GM19397 (cell line): ENCODE data around the gene TXNDC16.
"Not testable (repeated sequence)": the region's sequence is repeated elsewhere in the genome, so short reads cannot be mapped to it uniquely, and the experiment has no call there.

Experiments
- ATAC-seq: cut with Tn5 transposase; IDR thresholded peaks from one replicate; pipeline ENCODE4 v1.9.1; 2021; ENCODE audit warnings: mild to moderate bottlenecking, moderate library complexity; ENCODE audit not compliant: unreplicated experiment

TXNDC16 gene

DNA sequence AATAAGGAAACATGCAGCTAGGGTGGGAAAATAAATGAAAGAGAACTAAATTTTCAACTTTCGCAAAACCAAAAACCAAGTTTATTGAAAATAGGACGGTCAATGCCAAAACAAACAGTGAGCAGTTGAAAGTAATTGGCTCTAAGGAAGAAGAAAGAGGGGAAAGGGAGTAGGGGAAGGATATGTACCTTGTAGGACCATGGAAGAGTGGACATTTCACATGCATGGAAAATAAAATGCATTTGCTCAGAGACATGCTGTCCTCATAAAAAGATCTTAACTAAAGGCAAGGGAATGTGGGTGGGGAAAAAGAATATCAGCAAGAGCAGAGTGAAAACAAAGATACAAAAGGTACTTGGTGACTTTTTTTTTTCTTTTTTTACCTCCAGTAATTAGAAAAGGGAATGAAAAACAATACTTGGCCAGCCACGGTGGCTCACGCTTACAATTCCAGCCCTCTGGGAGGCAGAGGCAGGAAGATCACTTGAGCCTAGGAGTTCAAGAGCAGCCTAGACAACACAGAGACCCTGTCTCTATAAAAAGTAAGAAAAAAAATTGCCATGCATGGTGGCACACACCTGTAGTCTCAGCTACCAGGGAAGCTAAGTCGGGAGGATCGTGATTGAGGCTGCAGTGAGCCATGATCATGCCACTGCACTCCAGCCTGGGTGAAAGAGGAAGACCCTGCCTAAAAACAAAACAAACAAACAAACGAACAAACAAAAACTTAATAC lies 6.6 kb downstream of the TXNDC16 start:
- no peak for ATAC-seq

DNA sequence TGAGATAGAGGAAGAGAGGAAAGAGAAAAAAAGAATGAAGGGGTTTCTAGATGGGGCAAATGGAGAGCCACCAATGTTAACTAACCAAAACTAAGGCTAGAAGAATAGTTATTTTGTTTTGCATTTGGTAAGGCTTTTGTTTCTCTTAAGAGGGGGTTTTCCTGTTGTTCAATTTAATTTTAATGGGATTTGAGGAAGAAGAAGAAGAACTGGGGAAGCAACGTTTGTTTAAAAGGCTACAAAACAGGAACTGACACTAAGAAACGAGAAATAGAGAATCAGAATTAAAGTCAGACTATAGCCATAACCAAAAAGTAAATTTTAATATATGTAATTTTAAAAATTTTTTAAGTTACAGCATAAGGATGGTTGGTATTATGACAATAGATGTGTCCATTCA lies 13.7 kb downstream of the TXNDC16 start:
- ATAC-seq, result no peak

GRCh38 chr14:52536269-52536668 lies 16.0 kb downstream of the TXNDC16 start:
- ATAC-seq, result no peak

- ATAC-seq, result no peak
Measured at GRCh38 chr14:52531481-52531880, 20.8 kb downstream of the TXNDC16 start.

DNA sequence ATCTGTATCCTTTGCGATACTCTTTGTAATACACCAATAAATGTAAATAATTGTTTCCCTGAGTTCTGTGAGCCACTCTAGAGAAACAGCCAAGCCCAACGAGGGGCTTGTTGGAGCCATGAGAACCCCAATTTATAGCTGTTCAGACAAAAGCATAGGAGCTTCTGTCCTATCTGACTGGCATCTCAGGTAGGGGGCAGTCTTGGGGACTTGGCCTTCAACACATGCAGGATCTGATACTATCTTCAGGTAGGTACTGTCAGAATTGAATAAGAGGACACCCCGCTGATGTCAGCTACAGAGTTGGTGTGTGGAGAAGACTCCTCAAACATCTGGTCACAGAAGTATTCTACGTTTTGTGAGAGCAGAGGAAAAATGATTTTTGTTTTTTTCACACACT lies 25.3 kb downstream of the TXNDC16 start:
- no peak for ATAC-seq

GRCh38 chr14:52522581-52523345 lies 29.5 kb downstream of the TXNDC16 start:
- ATAC-seq, result no peak

DNA sequence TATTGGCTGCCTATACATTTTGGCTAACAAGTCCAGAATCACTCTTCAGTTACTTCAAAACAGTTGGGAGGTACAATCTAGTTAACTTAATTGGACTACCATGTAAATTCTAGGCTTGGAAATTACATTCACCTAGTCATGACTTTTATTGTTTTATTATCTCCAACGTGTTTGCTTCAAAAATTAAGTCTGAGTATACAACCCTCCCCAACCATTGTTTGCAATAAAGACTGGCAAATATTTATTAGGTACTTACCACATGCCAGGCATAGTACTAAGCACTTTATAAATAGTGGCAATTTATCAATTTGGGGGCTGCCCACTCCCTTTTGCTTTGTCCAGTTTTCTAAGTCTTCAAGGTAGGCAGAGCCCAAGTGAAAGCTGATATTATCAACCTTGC lies 30.3 kb downstream of the TXNDC16 start:
- no peak for ATAC-seq

GRCh38 chr14:52514046-52514811 lies 38.1 kb downstream of the TXNDC16 start:
- no peak for ATAC-seq

DNA sequence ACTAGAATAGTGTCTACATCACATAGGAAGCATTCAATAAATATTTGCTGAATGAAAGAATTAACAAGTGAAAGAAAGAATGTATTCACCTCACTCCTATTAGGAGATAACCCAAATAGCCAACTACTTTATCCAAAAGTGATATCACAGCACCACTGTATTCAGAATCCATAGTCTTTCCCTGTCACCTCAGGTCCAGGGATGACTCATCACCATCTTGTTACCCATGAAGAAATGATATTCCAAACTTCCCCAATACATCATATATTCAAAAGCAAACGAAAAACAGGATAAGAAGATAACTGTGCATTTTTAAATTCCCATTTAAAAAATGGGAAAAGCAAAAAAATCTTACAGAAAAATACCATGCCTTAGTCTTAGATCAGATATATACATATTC lies 39.1 kb downstream of the TXNDC16 start:
- ATAC-seq, result no peak

DNA sequence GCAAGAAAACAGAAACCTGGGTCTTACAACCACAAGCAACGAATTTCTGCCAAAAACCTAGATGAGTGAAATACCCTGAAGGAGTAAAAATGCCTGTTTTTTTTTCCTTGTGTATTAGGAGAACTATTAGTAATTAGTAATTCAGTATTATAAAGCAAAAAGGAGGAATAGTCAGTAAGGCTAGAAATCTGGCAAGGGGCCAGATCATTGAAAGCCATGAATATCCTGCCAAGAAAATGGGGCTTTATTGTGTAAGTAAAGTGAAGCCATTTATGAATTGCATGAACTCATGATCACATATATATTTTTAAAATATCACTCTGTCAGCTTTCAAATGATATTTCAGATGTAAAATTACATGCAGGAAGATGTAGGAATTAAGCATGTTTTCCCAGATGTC lies 57.9 kb downstream of the TXNDC16 start:
- no peak for ATAC-seq

DNA sequence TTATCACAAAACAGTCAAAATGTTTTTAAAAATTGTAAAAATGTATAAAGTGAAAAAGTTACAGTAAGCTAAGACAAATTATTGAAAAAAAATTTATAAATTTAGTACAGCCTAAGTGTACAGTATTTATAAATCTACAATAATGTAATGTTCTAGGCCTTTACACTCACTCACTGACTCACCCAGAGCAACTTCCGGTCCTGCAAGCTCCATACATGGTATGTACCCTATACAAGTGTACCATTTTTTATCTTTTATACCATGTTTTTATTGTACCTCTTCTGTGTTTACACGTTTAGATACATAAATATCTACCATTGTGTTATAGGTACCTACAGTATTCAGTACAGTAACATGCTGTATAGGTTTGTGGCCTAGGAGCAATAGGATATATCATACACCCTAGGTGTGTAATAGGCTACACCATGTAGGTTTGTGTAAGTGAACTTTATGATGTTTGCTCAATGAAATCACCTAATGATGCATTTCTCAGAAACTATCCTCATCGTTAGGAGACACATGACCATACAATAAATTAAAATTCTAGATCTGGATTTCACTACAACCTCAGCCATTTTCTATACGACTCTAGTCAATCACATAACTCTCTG lies 66.8 kb downstream of the TXNDC16 start:
- no peak for ATAC-seq

DNA sequence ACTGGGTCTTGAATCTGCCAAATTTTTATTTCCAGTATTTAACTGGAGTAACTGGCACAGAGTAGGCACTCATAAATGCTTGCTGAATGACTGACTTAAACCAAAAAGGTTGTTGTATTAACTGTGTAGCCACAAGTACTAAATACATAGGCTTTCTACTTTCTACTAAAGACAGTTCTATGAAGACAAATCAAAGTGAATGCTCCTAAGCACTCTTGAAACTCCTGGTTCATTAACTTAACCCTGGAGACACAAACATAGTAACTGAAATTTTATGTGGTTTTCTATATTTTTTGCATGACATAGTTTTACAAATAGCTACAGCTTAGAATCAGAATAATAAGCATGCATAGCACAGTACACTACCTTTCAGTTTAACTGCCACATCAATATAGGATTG lies 70.4 kb downstream of the TXNDC16 start:
- ATAC-seq, result no peak

- no peak for ATAC-seq
Measured at GRCh38 chr14:52473557-52473956, 78.7 kb downstream of the TXNDC16 start.

GRCh38 chr14:52472728-52473127 lies 79.6 kb downstream of the TXNDC16 start:
- no peak for ATAC-seq

- ATAC-seq, result not testable (repeated sequence)
Measured at GRCh38 chr14:52472251-52472650, 80.1 kb downstream of the TXNDC16 start.

GRCh38 chr14:52467515-52468266 lies 84.6 kb downstream of the TXNDC16 start:
- ATAC-seq, result no peak

DNA sequence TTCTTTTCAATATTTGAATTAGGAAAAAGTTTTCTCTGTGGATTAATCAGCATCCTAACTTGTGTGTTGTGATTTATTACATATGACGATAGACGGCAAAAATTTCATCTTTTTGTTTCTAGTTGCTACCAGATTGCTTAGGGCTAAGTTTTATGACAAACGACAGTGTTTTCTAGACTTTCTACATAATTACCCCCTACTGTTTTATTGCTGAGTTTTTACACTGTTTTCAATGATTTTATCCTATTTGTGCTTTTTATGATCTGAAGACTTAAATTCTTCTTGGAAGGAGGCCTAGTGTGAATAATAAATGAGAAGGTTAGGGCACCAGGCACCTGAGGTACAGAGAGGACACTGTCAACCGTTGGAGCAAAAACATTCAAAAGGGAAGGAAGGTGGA lies 88.1 kb downstream of the TXNDC16 start:
- no peak for ATAC-seq

- no peak for ATAC-seq
Measured at GRCh38 chr14:52463375-52463774, 88.9 kb downstream of the TXNDC16 start.

- no peak for ATAC-seq
Measured at GRCh38 chr14:52461721-52462120, 90.6 kb downstream of the TXNDC16 start.

GRCh38 chr14:52458721-52459085 lies 93.6 kb downstream of the TXNDC16 start:
- ATAC-seq, result no peak

DNA sequence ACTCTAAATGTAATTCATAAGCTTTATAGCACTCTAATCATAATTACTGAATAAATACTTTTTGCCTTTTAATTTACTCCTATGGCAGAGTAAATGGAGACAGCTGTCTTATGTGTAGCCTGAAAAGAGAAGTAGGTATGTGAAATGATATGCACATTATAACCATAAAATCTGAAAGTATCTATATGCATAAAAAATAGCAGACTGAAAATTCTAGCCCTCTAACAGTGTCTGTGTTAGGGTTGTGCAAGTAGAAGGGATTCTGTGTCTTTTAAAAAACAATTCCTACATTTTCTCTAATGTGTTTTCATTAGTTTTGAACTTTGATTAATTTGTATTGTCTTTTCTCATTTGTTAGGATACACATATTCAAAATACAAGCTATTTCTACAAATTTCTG lies 94.9 kb downstream of the TXNDC16 start:
- no peak for ATAC-seq
